NCI-H69 (cell line): ENCODE results near the gene EPS8.
"Not testable (repeated sequence)": the region's sequence is repeated elsewhere in the genome, so short reads cannot be mapped to it uniquely, and the experiment has no call there.

Experiments used
- DNase-seq: peaks from one replicate; lab custom pipeline; 2025; lab: John Stamatoyannopoulos, UW

Gene EPS8

DNA sequence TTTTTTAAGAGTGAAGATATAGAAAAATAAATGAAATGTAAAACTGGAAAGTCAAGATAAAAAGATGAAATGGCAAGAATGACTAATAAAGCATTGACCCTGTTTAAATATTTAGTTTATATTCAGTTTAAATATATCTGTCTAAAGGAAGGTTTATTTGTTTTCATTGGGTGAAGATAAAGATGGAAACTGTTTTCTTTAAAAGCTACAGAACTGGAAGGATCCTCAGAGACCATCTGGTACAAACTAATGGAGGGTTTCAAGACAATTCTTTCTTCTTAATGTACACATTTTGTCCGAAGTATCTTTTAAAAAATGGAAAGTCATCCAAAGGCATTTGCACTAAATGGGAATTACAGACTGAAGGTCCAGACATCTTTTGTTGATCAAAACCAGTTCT is 142.6 kb downstream of the EPS8 start:
- DNase-seq, result no peak

- DNase-seq, result no peak
These were observed 144.5 kb downstream of the EPS8 start for GRCh38 chr12:15644700-15645099.

GRCh38 chr12:15638231-15638630 is 151.0 kb downstream of the EPS8 start:
- no peak for DNase-seq

- peak; percentile 1 for DNase-seq
These were observed 152.9 kb downstream of the EPS8 start for GRCh38 chr12:15636060-15636890.

DNA sequence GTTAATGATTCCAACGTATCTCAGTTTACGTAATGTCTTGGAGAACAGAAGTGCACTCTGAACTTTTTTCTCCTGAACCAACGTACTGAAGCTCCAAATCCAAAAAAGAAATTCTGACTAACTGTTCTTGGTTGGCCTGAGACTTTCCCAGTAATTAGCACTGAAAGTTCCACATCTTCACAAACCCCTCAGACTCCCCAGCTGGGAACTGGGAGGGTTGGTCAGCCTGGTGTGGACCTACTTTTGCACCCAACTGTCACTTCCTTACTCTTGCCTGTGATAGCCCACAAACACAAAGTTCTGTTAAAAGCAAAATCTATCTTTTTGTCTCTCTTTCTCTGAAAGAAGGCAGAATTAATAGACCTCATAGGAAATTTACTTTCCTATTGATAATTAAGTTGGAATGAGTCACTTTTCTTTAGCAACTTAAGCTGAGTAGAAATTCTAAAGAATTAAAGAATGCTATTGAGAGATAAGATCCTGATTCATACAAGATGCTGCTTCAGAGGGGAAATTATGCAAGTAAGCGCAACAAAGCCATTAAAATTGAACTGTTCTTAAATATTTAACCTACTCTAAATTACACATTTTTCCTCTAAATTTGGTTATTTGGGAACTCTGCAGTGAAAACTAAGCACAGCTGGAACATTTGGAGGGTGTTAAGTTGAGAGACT is 155.0 kb downstream of the EPS8 start:
- DNase-seq, result no peak

DNA sequence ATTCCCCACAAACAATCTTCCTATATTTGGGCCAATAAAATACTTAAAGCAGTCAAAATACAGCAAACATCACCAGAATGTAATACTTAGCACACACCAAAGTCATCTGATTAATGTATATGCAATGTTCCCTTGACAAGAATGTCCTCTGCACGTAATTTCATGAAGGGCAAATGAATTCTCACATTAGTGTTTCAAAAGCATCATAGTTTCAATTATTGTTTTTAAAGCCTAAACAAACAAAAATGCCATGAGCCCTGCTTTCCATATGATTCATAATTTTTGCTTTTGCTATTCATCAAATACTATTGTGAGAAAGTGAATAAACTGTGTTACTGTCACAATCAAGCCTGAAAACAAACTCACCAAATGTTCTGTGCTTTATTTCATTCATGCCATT is 156.0 kb downstream of the EPS8 start:
- DNase-seq, result no peak

DNA sequence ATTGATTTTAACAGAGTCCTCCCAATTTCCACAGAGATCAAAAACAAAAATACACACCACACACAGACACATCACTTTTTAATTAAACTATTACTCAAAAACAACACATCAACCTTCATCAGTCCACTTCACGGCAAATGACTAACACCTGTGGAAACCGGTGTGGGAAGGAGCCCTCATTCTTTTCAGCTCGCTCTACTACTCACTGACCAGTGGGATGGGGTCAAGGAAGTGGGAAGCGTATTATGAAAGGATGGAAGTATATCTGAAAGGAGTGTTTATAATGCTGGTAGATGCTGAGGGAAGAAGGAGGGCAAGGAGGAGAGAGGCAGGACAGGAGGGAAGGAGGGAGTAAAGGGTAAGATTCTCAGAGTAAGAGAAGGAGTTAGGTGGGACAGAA is 156.5 kb downstream of the EPS8 start:
- no peak for DNase-seq

- DNase-seq, result peak; percentile 2
These were observed 158.0 kb downstream of the EPS8 start for GRCh38 chr12:15631007-15631715.

GRCh38 chr12:15629761-15630160 is 159.4 kb downstream of the EPS8 start:
- DNase-seq, result no peak

DNA sequence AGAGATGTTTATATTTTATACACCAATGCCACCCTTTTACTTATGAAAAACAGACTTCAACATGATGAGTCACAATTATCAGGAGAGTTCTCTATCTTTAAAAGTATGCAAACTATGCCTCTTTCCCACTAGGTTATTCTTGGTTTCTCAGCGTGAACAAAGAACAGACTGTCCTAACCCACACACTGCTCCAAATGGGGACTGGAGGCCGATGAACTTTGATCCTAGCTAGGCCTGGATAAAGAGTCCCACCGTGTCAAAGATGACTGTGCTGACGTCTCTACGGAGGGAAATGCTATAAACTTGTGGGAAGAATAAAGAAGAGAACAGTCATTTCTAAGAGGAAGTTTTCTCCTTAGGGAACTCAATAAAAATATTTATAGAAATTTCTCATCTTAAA is 160.1 kb downstream of the EPS8 start:
- DNase-seq, result no peak

GRCh38 chr12:15627995-15628945 is 160.9 kb downstream of the EPS8 start:
- no peak for DNase-seq

GRCh38 chr12:15625075-15625474 is 164.1 kb downstream of the EPS8 start:
- DNase-seq, result no peak

DNA sequence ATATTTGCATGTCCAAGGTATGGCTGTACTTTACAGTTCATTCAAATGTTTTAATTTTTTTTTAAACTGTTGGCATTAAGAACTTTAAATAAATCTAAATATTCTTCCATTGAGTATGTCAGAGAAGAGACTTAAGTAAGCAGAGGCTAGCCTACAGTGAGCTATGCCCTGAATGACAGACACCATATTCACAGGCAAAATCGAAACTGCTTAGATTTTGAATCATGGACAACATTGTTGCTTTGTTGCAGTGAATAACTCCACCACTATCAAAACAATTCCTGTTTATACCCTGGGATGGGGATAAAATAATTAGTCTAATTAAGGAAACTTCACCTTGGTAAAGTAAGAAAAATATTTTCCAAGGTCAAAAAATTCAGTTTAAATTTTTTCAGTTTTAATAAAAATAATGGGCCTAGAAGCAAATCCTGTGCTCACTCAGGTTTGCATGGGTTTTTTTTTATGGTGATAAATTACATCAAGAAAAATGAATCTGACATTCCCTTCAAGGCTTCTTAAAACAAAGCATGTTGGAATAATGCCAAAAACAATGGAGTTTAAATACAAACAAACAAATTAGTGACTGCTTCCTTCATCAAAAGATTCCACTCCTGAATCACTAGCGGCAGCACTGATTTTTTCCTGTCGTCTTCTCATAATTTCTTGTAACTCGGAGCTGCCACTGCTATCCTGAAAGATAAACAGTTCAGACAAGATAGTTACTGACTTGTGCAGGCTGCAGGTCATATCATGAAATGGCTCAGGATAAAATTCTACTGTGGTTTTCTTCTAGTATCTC is 168.2 kb downstream of the EPS8 start:
- DNase-seq, result no peak

DNA sequence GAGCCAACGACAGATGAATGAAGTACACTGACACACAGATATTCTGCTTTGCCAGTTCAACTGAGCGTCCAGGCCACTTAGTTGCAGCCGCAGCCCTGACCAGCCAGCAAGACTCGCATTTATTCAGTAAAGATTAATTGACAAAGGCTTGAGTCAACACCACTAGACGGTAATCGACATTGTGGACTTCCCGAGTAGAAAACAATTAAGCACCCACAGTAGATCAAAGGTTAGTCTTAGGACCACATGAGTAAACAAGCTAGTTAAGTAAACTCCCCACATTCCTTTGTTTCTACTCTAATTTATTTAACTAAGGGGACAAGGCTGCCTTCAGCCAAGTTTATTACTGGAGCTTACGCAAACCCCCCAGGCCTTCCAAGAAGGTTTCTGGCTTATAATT is 172.7 kb downstream of the EPS8 start:
- DNase-seq, result not testable (repeated sequence)

GRCh38 chr12:15613981-15614380 is 175.2 kb downstream of the EPS8 start:
- no peak for DNase-seq

DNA sequence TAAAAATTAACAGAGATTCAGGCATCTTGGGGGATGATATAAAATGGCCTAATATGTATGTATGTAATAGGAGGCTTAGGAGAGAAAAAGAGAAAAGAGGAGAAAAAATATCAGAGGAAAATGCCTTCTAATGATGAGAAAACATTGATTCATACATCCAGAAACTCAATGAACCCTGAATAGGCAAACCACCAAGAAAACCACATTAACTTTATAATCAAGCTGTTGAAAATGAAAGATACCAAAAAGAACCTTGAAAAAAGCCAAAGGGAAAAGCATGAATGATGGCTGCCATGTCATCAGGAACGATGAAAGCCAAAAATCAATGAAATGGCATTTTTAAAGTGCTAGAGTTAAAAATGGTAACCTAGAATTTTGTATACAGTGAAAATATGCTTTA is 180.2 kb downstream of the EPS8 start:
- DNase-seq, result no peak

DNA sequence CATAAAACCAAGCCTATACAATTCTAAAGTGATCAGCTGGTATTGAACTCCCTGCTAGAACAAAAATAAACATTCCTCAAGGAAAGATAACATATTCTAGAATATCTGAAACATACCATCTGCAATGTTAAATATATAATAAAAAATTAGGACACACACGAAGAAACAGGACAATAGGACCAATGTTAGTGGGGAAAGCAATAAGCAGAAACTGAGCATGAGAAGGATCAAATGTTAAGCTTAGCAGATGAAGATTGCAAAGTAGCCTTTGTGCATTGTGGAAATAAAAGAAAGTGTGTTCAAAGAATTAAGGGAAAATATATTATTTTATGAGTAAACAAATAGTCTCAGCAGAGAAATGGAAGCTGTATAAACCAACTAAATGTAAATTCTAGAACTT is 180.8 kb downstream of the EPS8 start:
- DNase-seq, result no peak

DNA sequence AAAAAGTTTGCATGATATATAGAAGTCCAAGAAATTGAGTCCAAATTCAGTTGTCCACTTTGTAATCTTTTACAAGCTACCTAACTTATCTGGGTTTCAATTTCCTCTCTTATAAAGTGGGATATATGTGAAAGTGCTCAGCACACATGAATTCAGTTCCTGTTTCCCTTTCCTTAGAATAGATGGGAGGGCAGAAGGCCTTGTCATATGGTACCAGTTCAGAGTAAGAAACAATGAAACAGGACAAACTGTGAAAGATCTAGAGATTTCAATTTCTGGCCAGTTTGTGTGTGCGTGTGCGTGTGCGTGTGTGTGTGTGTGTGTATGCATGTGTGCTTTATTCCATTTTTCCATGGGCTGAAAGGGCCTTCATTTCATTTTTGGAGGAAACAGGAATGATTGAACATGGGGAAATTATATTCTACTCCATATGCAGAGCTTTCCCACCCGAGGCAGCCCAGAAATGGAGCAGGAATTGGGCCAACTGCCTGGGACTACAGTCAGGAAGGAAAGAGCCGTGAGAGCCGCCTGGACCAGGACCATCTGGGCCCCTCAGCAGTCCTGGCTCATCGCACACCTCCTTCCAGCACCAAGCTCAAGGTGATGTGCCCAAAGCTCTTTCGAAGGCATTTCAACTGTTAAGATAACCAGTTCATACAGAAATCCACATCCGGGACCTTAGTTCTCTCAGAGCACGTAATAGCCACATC is 183.2 kb downstream of the EPS8 start:
- DNase-seq, result no peak

- DNase-seq, result peak; percentile 40
These were observed 185.6 kb downstream of the EPS8 start for GRCh38 chr12:15603474-15604085.
